WTC11 (cell line): ENCODE data around the gene C1QL4. TPM values are rescaled to one million over a fixed set of nuclear protein-coding genes. Genes with fewer than 3 reads are reported as not detected.

ENCODE experiments used
- ATAC-seq: fragments of 200-7000 bp; cut with Tn5 transposase; 2 replicates; pipeline ENCODE4 v1.10.0; 2021; ENCODE audit warnings: mild to moderate bottlenecking, moderate library complexity
- CTCF ChIA-PET: fragments of 300-600 bp; sonication (Branson Sonifier 250); formaldehyde crosslinking; loops from one replicate; lab custom pipeline; 2021; ENCODE audit warnings: antibody characterized with exemption; lab: Charles Lee
- POLR2A ChIA-PET: fragments of 350-600 bp; sonication (Branson Sonifier 250); formaldehyde crosslinking; loops from one replicate; lab custom pipeline; 2021; ENCODE audit warnings: antibody characterized with exemption; lab: Charles Lee
- DNase-seq: peaks from one replicate; pipeline ENCODE4 v3.0.0; 2021; ENCODE audit warnings: low spot score
- H3K27ac Mint-ChIP-seq: 2 replicates; pipeline ENCODE4 v1.8.0; 2021; ENCODE audit warnings: mixed read lengths
- H3K27me3 Mint-ChIP-seq: 2 replicates; pipeline ENCODE4 v1.8.0; 2021; ENCODE audit warnings: low read depth, mild to moderate bottlenecking, moderate library complexity, mixed read lengths
- H3K36me3 Mint-ChIP-seq: 2 replicates; pipeline ENCODE4 v1.8.0; 2021; ENCODE audit warnings: mixed read lengths
- H3K4me1 Mint-ChIP-seq: 2 replicates; pipeline ENCODE4 v1.8.0; 2022; ENCODE audit warnings: mixed read lengths
- H3K4me3 Mint-ChIP-seq: 2 replicates; pipeline ENCODE4 v1.8.0; 2021; ENCODE audit warnings: mild to moderate bottlenecking, moderate library complexity, mixed read lengths
- H3K9me3 Mint-ChIP-seq: 2 replicates; pipeline ENCODE4 v1.8.0; 2021; ENCODE audit warnings: mixed read lengths
- AFF4 ChIP-seq: sonication (generic); formaldehyde crosslinking; IDR thresholded peaks from 2 replicates; pipeline ENCODE4 v1.8.1; 2023; ENCODE audit warnings: mild to moderate bottlenecking, missing genetic modification reagents, borderline replicate concordance
- ATF6 ChIP-seq: sonication (generic); formaldehyde crosslinking; IDR thresholded peaks from 2 replicates; pipeline ENCODE4 v1.8.1; 2023; ENCODE audit warnings: mild to moderate bottlenecking, missing genetic modification reagents
- E2F5 ChIP-seq: sonication (generic); formaldehyde crosslinking; IDR thresholded peaks from 2 replicates; pipeline ENCODE4 v1.8.1; 2022; ENCODE audit warnings: mild to moderate bottlenecking, moderate library complexity, missing genetic modification reagents
- FOXJ3 ChIP-seq: sonication (generic); formaldehyde crosslinking; IDR thresholded peaks from 2 replicates; pipeline ENCODE4 v1.9.0; 2021; ENCODE audit warnings: missing genetic modification reagents, mild to moderate bottlenecking, borderline replicate concordance
- GABPB1 ChIP-seq: sonication (generic); formaldehyde crosslinking; IDR thresholded peaks from 2 replicates; pipeline ENCODE4 v1.8.1; 2023; ENCODE audit warnings: mild to moderate bottlenecking, missing genetic modification reagents
- GTF2I ChIP-seq: fragments of 250-450 bp; sonication (Bioruptor Pico); conservative IDR thresholded peaks from 2 replicates; pipeline ENCODE4 v1.4.0; 2021; ENCODE audit warnings: mild to moderate bottlenecking
- KAT7 ChIP-seq: sonication (generic); formaldehyde crosslinking; IDR thresholded peaks from 2 replicates; pipeline ENCODE4 v1.8.1; 2023; ENCODE audit warnings: missing genetic modification reagents, mild to moderate bottlenecking, borderline replicate concordance
- MYBL2 ChIP-seq: sonication (generic); formaldehyde crosslinking; IDR thresholded peaks from 2 replicates; pipeline ENCODE4 v1.8.1; 2023; ENCODE audit warnings: mild to moderate bottlenecking, moderate library complexity, missing genetic modification reagents
- NFE2L1 ChIP-seq: sonication (generic); formaldehyde crosslinking; IDR thresholded peaks from 2 replicates; pipeline ENCODE4 v1.8.1; 2023; ENCODE audit warnings: missing genetic modification reagents
- NR3C1 ChIP-seq: sonication (generic); formaldehyde crosslinking; conservative IDR thresholded peaks from 2 replicates; pipeline ENCODE4 v1.8.1; 2023; ENCODE audit warnings: low read depth, mild to moderate bottlenecking, missing genetic modification reagents
- PREB ChIP-seq: sonication (generic); formaldehyde crosslinking; IDR thresholded peaks from 2 replicates; pipeline ENCODE4 v1.8.1; 2022; ENCODE audit warnings: mild to moderate bottlenecking, missing genetic modification reagents, moderate library complexity, borderline replicate concordance
- RELA ChIP-seq: sonication (generic); formaldehyde crosslinking; IDR thresholded peaks from 2 replicates; pipeline ENCODE4 v1.8.1; 2022; ENCODE audit warnings: missing genetic modification reagents, mild to moderate bottlenecking, borderline replicate concordance
- RORB ChIP-seq: fragments of 250-450 bp; sonication (Bioruptor Pico); IDR thresholded peaks from 2 replicates; pipeline ENCODE4 v1.9.0; 2021; ENCODE audit warnings: mild to moderate bottlenecking
- SMAD3 ChIP-seq: sonication (generic); formaldehyde crosslinking; IDR thresholded peaks from 2 replicates; pipeline ENCODE4 v1.8.0; 2022; ENCODE audit warnings: missing genetic modification reagents, mild to moderate bottlenecking, borderline replicate concordance
- SMAD4 ChIP-seq: sonication (generic); formaldehyde crosslinking; IDR thresholded peaks from 2 replicates; pipeline ENCODE4 v1.8.0; 2022; ENCODE audit warnings: mild to moderate bottlenecking, missing genetic modification reagents
- SOX15 ChIP-seq: fragments of 250-450 bp; sonication (Bioruptor Pico); IDR thresholded peaks from 2 replicates; pipeline ENCODE4 v1.9.0; 2021; ENCODE audit warnings: mild to moderate bottlenecking
- TCF7 ChIP-seq: sonication (generic); formaldehyde crosslinking; IDR thresholded peaks from 2 replicates; pipeline ENCODE4 v1.8.0; 2022; ENCODE audit warnings: mild to moderate bottlenecking, low read depth, missing genetic modification reagents, moderate library complexity
- ZBTB21 ChIP-seq: sonication (generic); formaldehyde crosslinking; IDR thresholded peaks from 2 replicates; pipeline ENCODE4 v1.8.1; 2023; ENCODE audit warnings: mild to moderate bottlenecking, missing genetic modification reagents, borderline replicate concordance
- ZNF232 ChIP-seq: sonication (generic); formaldehyde crosslinking; IDR thresholded peaks from 2 replicates; pipeline ENCODE4 v1.8.0; 2022; ENCODE audit warnings: mild to moderate bottlenecking, missing genetic modification reagents
- ZNF416 ChIP-seq: fragments of 250-450 bp; sonication (Bioruptor Pico); IDR thresholded peaks from 2 replicates; pipeline ENCODE4 v1.9.0; 2021; ENCODE audit warnings: mild to moderate bottlenecking, inconsistent platforms
- ZNF512 ChIP-seq: sonication (generic); formaldehyde crosslinking; IDR thresholded peaks from 2 replicates; pipeline ENCODE4 v1.8.1; 2022; ENCODE audit warnings: missing genetic modification reagents, borderline replicate concordance
- ZSCAN18 ChIP-seq: fragments of 250-450 bp; sonication (Bioruptor Pico); IDR thresholded peaks from 2 replicates; pipeline ENCODE4 v2.1.2; 2022; ENCODE audit warnings: mild to moderate bottlenecking, moderate library complexity
- total RNA-seq: library from RNA; stranded (reverse); gene quantifications from 3 replicates; pipeline ENCODE4 v1.2.3, GENCODE V29; 2021

Gene C1QL4
- total RNA-seq, 1 experiment from 2014 or later, result 1.2 TPM

GRCh38 chr12:49295082-49295936 is 41.7 kb downstream of the C1QL4 start, which contains the start of gene PRPH (continued):
- TF ChIP-seq MYBL2 (CRISPR knock-in tag) (0 out of 2 replicates have a peak, but pooled peaks have one; percentile 24), ZSCAN18 (CRISPR knock-in tag) (no peak), GABPB1 (CRISPR knock-in tag) (no peak)

- peaks cover 93% of the 10 kb centered on the region for H3K27me3 Mint-ChIP-seq
- no peaks in the 10 kb centered on the region for H3K36me3 Mint-ChIP-seq
- H3K4me1 Mint-ChIP-seq, result peaks cover 30% of the 10 kb centered on the region
- DNase-seq (no peak), ATAC-seq (no peak)
- no peaks in the 10 kb centered on the region for H3K9me3 Mint-ChIP-seq
- ChIA-PET POLR2A (interaction anchor here (0.5 to 0.8 kb wide), 4 partner anchors 28 to 274 kb away, joined by 3 read pairs; no protein-coding TSS in a partner anchor), CTCF (interaction anchor here (0.6 to 11.7 kb wide), 35 partner anchors 9 to 573 kb away, joined by 3 to 264 read pairs (median 6); partner anchors contain the start of genes C1QL4, DNAJC22, PRPF40B and SPATS2)
- TF ChIP-seq E2F5 (CRISPR knock-in tag) (no peak), ZBTB21 (no peak), ZNF512 (no peak), ZNF232 (CRISPR knock-in tag) (no peak), PREB (CRISPR knock-in tag) (no peak), AFF4 (no peak), SMAD3 (CRISPR knock-in tag) (no peak), SOX15 (no peak), TCF7 (CRISPR knock-in tag) (no peak), ZNF416 (CRISPR knock-in tag) (no peak), NFE2L1 (no peak), FOXJ3 (CRISPR knock-in tag) (no peak), ATF6 (CRISPR knock-in tag) (no peak), RELA (no peak), SMAD4 (CRISPR knock-in tag) (no peak), KAT7 (CRISPR knock-in tag) (no peak), RORB (CRISPR knock-in tag) (no peak), NR3C1 (CRISPR knock-in tag) (no peak), GTF2I (CRISPR knock-in tag) (no peak)
- no peak overlapping the region for H3K4me3 Mint-ChIP-seq
- no peak overlapping the region for H3K27ac Mint-ChIP-seq
Measured at GRCh38 chr12:49294804-49295081, 42.2 kb downstream of the C1QL4 start.
